NCI-H526 (cell line): ENCODE results near the gene ZNRF4.
"Not testable (repeated sequence)": the region's sequence is repeated elsewhere in the genome, so short reads cannot be mapped to it uniquely, and the experiment has no call there.

Experiments used
- DNase-seq, 2 experiments: peaks; one replicate each; lab custom pipeline; 2025; lab: John Stamatoyannopoulos, UW

ZNRF4 gene

GRCh38 chr19:5477451-5478215, 22.4 kb downstream of the ZNRF4 start:
- DNase-seq = no peak

- no peak for DNase-seq
These were observed 23.2 kb downstream of the ZNRF4 start for GRCh38 chr19:5478241-5478924.

GRCh38 chr19:5478925-5479588, 23.8 kb downstream of the ZNRF4 start:
- no peak for DNase-seq

GRCh38 chr19:5479958-5480357, 24.7 kb downstream of the ZNRF4 start:
- DNase-seq = peak in 1 of 2 experiments; percentile 14

- DNase-seq = peak in 1 of 2 experiments; percentile 39
These were observed 25.2 kb downstream of the ZNRF4 start for GRCh38 chr19:5480427-5480836.

- DNase-seq = no peak
These were observed 26.7 kb downstream of the ZNRF4 start for GRCh38 chr19:5481957-5482356.

GRCh38 chr19:5484398-5485285, 29.4 kb downstream of the ZNRF4 start:
- DNase-seq = no peak

GRCh38 chr19:5485286-5485636, 30.0 kb downstream of the ZNRF4 start:
- DNase-seq = no peak

- not testable (repeated sequence) for DNase-seq
These were observed 30.4 kb downstream of the ZNRF4 start for GRCh38 chr19:5485658-5486057.

- no peak for DNase-seq
These were observed 32.0 kb downstream of the ZNRF4 start for GRCh38 chr19:5487222-5487621.

GRCh38 chr19:5489551-5489950, 34.3 kb downstream of the ZNRF4 start:
- no peak for DNase-seq

- no peak for DNase-seq
These were observed 36.3 kb downstream of the ZNRF4 start for GRCh38 chr19:5491565-5491964.

- DNase-seq = no peak
These were observed 37.0 kb downstream of the ZNRF4 start for GRCh38 chr19:5492281-5492634.

- no peak for DNase-seq
These were observed 37.6 kb downstream of the ZNRF4 start for GRCh38 chr19:5492635-5493409.

GRCh38 chr19:5494773-5495172, 39.6 kb downstream of the ZNRF4 start:
- no peak for DNase-seq

- no peak for DNase-seq
These were observed 40.6 kb downstream of the ZNRF4 start for GRCh38 chr19:5495792-5496191.

- DNase-seq = no peak
These were observed 42.1 kb downstream of the ZNRF4 start for GRCh38 chr19:5497297-5497696.

GRCh38 chr19:5498830-5499550, 43.8 kb downstream of the ZNRF4 start:
- no peak for DNase-seq

- DNase-seq = no peak
These were observed 46.7 kb downstream of the ZNRF4 start for GRCh38 chr19:5501907-5502306.

GRCh38 chr19:5503598-5503997, 48.4 kb downstream of the ZNRF4 start:
- no peak for DNase-seq

GRCh38 chr19:5504114-5504513, 48.9 kb downstream of the ZNRF4 start:
- no peak for DNase-seq
